ENCODE measurements around the gene WDR64. TPM values are rescaled to one million over a fixed set of nuclear protein-coding genes. Genes with fewer than 3 reads are reported as not detected.
"Not testable (repeated sequence)": the region's sequence is repeated elsewhere in the genome, so short reads cannot be mapped to it uniquely, and the experiment has no call there.

WDR64 gene
- total and polyA plus RNA-seq, 2 experiments from 2014 or later: not detected

GRCh38 chr1:241825581-241825980 is 173.5 kb downstream of the WDR64 start:
- no peak for TF ChIP-seq ETS1 (IDR thresholded peaks at IDR 0.05)
- H3K27me3 ChIP-seq (ENCODE audit: insufficient read depth): no peaks in the 10 kb centered on the region
- Mint-ChIP-seq H3K36me3 (ENCODE audit: low read depth) (no peaks in the 10 kb centered on the region), H3K9me3 (no peaks in the 10 kb centered on the region), H3K27me3 (ENCODE audit: insufficient read depth, low read depth, poor library complexity) (peaks cover 2% of the 10 kb centered on the region), H3K4me1 (peaks cover 6% of the 10 kb centered on the region; the same call in 1 of the 3 replicates), H3K4me3 (no peak overlapping the region), H3K27ac (no peak overlapping the region)
- no peaks in the 10 kb centered on the region for H3K79me2 ChIP-seq (replicated peaks; ENCODE audit: insufficient read depth)
- no peak for DNase-seq (ENCODE audit: low spot score)
- H2AFZ ChIP-seq: no peak overlapping the region
- H3K27ac ChIP-seq (ENCODE audit: low read depth): no peak overlapping the region
- no peaks in the 10 kb centered on the region for H3F3A ChIP-seq (replicated peaks; ENCODE audit: low read depth)
- no peaks in the 10 kb centered on the region for H3K9me2 ChIP-seq (ENCODE audit: insufficient read depth)
- ATAC-seq: no peak
- H3K36me3 ChIP-seq (ENCODE audit: insufficient read depth): no peaks in the 10 kb centered on the region
- no peak overlapping the region for H3K4me2 ChIP-seq
- H3K4me3 ChIP-seq: no peak overlapping the region
- no peaks in the 10 kb centered on the region for H4K20me1 ChIP-seq (replicated peaks; ENCODE audit: insufficient read depth)
- H3K4me1 ChIP-seq (ENCODE audit: insufficient read depth): no peaks in the 10 kb centered on the region

GRCh38 chr1:241826613-241827012 is 174.5 kb downstream of the WDR64 start:
- ATAC-seq; H3K9me3 Mint-ChIP-seq; H3K4me1 ChIP-seq (ENCODE audit: insufficient read depth); H3K27me3 ChIP-seq (ENCODE audit: insufficient read depth); H3K4me3 Mint-ChIP-seq; H3K27me3 Mint-ChIP-seq (ENCODE audit: insufficient read depth, low read depth, poor library complexity); H3K36me3 Mint-ChIP-seq (ENCODE audit: low read depth); H3K79me2 ChIP-seq (replicated peaks; ENCODE audit: insufficient read depth); H3F3A ChIP-seq (replicated peaks; ENCODE audit: low read depth); H3K4me2 ChIP-seq; H3K27ac ChIP-seq (ENCODE audit: low read depth); H3K4me1 Mint-ChIP-seq; DNase-seq (ENCODE audit: low spot score); H3K36me3 ChIP-seq (ENCODE audit: insufficient read depth); H2AFZ ChIP-seq; H3K9me2 ChIP-seq (ENCODE audit: insufficient read depth); H3K4me3 ChIP-seq; H3K27ac Mint-ChIP-seq; H4K20me1 ChIP-seq (replicated peaks; ENCODE audit: insufficient read depth): not testable (repeated sequence)

GRCh38 chr1:241827264-241827663 is 175.2 kb downstream of the WDR64 start:
- H3K4me3 Mint-ChIP-seq: no peak overlapping the region
- Histone ChIP-seq H3K27ac (ENCODE audit: low read depth) (no peak overlapping the region), H3K79me2 (replicated peaks; ENCODE audit: insufficient read depth) (no peaks in the 10 kb centered on the region), H3K9me2 (ENCODE audit: insufficient read depth) (no peaks in the 10 kb centered on the region), H4K20me1 (replicated peaks; ENCODE audit: insufficient read depth) (no peaks in the 10 kb centered on the region), H2AFZ (no peak overlapping the region), H3K4me1 (ENCODE audit: insufficient read depth) (no peaks in the 10 kb centered on the region), H3K36me3 (ENCODE audit: insufficient read depth) (no peaks in the 10 kb centered on the region), H3F3A (replicated peaks; ENCODE audit: low read depth) (no peaks in the 10 kb centered on the region), H3K4me2 (no peak overlapping the region), H3K27me3 (ENCODE audit: insufficient read depth) (no peaks in the 10 kb centered on the region), H3K4me3 (no peak overlapping the region)
- ATAC-seq (no peak), DNase-seq (ENCODE audit: low spot score) (no peak)
- H3K36me3 Mint-ChIP-seq (ENCODE audit: low read depth): no peaks in the 10 kb centered on the region
- H3K4me1 Mint-ChIP-seq: peaks cover 6% of the 10 kb centered on the region; the same call in 1 of the 3 replicates
- H3K27me3 Mint-ChIP-seq (ENCODE audit: insufficient read depth, low read depth, poor library complexity): peaks cover 2% of the 10 kb centered on the region
- no peaks in the 10 kb centered on the region for H3K9me3 Mint-ChIP-seq
- H3K27ac Mint-ChIP-seq: no peak overlapping the region
- TF ChIP-seq POLR2AphosphoS5 (IDR thresholded peaks at IDR 0.05; ENCODE audit: low read depth) (no peak), JUNB (IDR thresholded peaks at IDR 0.05; ENCODE audit: unreplicated experiment) (no peak), ZNF114 (CRISPR knock-in tag; IDR thresholded peaks at IDR 0.05) (no peak), CREB1 (CRISPR knock-in tag; IDR thresholded peaks at IDR 0.05; ENCODE audit: low read depth) (no peak), EZH2 (IDR thresholded peaks at IDR 0.05; ENCODE audit: low read depth, unreplicated experiment) (no peak), ZNF462 (CRISPR knock-in tag; IDR thresholded peaks at IDR 0.05) (no peak), NANOG (IDR thresholded peaks at IDR 0.05; ENCODE audit: borderline replicate concordance) (no peak), EZH2phosphoT487 (IDR thresholded peaks at IDR 0.05; ENCODE audit: unreplicated experiment) (no peak), ZNF331 (CRISPR knock-in tag; IDR thresholded peaks at IDR 0.05; ENCODE audit: low read depth) (no peak), STAT1 (IDR thresholded peaks at IDR 0.05; ENCODE audit: unreplicated experiment) (no peak)
